HG02763 (cell line): ENCODE data around the gene RPS26.
"Not testable (repeated sequence)": the region's sequence is repeated elsewhere in the genome, so short reads cannot be mapped to it uniquely, and the experiment has no call there.

Source experiments
- ATAC-seq: cut with Tn5 transposase; IDR thresholded peaks from one replicate; pipeline ENCODE4 v1.9.1; 2021; ENCODE audit warnings: mild to moderate bottlenecking, moderate library complexity; ENCODE audit not compliant: unreplicated experiment

RPS26 gene

DNA sequence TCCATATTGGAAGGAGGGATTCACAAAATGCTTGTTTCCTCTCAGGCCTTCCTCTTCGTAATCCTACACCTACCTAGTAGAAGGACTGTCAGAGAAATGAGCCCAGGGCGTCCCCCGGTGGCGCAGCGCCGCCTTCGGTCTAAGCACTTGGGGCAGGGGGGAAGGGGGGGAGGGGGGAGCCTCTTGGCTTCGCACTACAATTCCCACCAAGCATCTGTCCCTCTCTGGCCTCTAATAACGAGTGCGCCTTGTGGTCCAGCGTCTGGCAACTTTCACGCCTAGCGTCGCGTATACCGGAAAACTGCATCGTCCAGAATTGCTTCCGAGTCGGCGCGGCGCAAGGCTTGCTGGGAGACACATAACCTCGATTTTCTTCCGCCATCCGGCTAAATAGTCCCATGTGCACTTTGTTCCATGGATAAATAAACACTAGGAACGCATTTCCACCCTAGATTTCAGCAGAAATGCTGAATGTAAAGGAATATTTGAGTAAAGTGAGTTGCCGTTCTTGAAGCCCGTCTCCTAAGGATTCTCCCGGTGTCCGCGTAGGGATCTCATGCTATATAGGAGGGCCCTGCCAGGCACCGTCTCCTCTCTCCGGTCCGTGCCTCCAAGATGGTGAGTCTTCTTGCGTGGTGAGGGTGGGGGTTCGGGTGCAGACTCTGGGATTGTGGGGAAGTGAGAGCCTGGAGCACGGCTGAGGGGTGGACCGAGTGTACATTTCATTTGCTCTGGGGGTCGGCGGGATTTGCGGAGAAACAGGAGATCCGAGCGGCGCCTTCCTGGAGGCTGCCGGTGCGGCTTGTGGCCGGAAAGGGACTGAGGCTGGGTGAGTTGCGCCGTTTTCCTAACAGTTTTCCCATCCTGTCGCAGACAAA, at the start of gene RPS26:
Gene RPS26 (plus strand): TSS at position 367 of the 878 bp plus-strand sequence. CDS start 249 bp downstream, at position 616.
- ATAC-seq: peak; percentile 93

DNA sequence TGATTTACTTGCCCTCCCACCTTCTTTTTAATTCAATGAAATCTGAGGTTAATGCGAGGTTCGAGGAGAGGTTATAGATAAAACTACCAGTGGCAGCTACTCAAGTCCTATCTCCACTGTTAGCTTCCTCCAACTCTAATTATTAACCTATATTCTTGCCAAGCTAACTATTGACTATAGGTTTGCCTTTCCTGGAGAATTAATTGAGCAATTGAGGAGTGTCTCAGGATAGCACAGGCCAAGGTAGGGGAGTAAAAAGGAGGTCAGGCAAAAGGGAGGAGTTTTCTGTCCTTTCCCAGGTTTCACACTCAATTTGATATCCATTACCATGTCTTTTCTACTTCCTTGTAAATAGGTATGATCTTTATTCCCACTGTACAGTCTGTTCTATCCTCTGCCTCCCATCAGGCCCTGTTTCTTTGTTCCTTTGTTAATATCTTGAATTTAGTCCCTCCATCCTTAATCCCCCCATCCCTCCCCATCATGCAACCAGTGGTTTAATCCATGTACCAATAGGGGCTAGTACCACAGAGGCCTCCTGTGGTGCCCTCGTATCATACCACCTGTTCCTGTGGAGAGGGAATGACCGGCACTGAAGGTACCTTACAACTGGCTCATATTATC, 48.4 kb upstream of the RPS26 start:
- no peak for ATAC-seq

DNA sequence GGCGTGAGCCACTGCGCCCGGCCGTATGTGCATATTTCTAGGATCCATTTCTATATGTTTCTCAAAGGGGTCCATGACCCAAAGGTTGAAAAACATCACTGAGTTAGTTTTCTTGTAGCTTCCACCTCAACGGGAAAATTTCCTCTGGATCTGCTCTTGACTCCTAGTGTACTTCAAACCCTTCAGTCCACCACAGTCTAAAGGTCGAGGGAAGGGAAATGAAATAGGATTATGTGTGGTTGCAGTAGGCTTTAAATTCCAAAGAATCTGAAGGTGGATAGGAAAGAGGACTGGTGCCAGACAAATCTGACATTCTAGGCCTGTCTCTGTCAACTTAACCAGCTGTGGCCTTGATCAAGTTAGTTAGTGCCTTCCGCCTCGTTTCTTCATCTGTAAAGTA, 46.4 kb upstream of the RPS26 start:
- no peak for ATAC-seq

DNA sequence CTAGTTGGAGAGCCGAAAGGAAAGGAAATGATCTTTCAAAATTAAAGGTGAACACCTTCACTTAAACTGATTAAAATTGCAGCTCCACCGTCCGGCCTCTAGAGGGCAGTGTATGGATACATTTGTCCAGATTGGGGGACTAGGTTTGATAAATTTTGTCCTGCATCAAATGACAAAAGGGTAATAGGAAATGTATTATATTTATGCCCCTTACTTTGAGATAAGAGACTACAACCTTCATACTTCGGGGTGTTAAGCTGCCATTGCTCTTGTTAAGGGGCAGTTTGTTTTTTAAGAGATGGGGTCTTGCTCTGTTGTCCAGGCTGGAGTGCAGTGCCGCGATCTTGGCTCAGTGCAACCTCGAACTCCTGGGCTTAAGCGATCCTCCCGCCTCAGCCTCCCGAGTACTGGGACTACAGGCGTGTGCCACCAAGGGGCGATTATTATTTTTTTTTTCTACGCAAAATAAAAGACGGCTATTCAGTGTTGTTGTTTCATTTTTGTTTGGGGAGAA, 45.5 kb upstream of the RPS26 start:
- ATAC-seq: no peak

DNA sequence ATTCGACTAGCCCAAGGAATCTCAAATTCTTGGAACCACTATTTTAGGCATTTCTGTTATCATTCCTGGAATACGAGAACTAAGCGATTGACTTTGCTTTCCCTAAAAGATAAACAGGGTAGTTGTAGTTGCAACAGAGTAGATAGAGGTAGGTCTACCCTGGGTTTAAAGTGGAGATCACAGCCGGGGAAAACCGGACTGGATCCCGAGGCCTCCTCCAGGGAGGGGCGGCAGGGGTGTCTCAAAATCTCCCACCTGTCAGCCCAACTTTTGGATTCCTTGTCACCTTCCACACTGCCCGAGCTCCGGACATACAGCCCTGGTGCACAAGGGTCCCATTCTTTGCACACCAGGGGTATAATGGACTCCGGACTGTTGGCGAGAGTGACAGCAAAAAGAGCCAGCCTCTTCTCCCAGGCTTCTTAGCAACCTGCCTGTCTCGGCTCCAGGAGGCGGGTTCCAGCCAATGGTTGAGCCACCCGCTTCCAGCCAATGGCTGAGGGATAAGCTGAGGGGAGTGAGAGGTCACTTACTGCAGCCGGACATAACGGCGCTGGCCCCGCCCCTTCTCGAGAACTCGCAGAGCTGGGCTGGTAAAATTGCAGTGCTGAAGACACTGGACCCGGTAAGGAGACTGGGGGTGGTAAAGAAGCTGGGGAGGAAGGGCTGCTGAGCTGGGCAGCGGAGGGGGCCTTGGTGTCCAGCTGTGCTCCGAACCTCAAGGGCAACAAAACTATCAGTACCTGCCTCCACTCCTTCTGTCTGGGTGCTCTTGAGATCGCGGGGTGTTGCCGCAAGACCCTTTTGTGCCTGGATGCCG, 44.8 kb upstream of the RPS26 start, which contains the start of gene SUOX:
Gene SUOX (plus strand): TSS at position 562 of the 820 bp plus-strand sequence. CDS start 4,946 bp downstream, outside the sequence.
- peak; percentile 99 for ATAC-seq

DNA sequence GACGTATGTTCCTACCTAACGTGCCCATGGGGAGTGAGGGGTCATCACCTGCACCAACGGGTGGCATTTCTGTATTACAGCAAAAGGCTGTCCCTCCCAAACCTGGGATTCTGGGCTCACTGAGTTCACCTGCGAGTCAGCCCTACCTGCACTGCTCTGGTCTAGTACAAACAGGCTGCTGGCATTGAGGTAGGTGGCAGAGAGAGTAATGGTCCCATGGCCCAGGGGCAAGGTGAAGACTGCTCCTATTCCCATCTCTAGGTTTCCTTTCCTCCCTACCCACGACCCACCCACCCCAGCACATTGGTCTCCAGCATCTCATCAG, 44.2 kb upstream of the RPS26 start:
- no peak for ATAC-seq

DNA sequence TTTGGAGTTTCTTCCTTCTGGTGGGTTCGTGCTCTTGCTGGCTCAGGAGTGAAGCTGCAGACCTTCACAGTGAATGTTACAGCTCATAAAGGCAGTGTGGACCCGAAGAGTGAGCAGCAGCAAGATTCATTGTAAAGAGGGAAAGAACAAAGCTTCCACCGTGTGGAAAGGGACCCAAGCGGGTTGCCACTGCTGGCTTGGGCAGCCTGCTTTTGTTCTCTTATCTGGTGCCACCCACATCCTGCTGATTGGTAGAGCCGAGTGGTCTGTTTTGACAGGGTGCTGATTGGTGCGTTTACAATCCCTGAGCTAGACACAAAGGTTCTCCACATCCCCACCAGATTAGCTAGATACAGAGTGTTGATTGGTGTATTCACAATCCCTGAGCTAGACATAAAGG, 42.2 kb upstream of the RPS26 start:
- ATAC-seq: not testable (repeated sequence)

DNA sequence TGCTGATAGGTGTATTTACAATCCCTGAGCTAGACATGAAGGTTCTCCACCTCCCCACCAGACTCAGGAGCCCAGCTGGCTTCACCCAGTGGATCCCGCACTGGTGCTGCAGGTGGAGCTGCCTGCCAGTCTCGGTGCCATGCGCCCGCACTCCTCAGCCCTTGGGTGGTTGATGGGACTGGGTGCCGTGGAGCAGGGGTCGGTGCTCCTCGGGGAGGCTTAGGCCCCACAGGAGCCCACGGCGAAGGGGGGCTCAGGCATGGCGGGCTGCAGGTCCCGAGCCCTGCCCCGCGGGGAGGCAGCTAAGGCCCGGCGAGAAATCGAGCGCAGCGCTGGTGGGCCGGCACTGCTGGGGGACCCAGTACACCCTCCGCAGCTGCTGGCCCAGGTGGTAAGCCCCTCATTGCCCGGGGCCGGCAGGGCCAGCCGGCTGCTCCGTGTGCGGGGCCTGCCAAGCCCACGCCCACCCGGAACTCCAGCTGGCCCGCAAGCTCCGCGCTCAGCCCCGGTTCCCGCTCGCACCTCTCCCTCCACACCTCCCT, 41.6 kb upstream of the RPS26 start:
- not testable (repeated sequence) for ATAC-seq

DNA sequence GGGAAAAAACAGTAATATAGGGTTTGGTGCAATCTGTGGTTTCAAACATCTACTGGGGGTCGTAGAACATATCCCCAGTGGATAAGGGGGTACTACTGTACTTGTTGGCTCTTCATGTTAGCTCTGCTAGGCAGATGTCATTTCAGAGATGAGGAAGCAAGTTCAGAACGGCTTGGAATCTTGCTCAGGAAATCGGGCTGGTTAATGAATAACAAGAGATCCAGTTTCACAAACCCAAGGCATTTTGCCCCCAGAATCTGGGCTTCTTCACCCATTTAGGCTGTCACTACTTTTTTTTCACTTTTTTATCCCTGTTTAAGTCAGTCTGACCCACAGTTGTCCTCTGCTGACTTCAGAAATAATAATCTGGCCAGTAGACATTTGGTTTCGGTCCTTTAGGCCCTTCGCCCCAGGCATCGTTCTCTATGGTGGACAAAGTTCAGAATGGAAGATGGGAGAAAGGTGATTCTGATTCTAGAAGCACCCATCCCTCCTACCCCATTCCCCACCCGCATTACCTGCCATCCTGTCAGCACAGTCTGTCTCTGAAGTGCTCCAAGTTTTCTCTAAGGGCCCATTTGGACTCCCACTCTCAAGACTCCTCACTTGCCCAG, 40.1 kb upstream of the RPS26 start:
- ATAC-seq: no peak

DNA sequence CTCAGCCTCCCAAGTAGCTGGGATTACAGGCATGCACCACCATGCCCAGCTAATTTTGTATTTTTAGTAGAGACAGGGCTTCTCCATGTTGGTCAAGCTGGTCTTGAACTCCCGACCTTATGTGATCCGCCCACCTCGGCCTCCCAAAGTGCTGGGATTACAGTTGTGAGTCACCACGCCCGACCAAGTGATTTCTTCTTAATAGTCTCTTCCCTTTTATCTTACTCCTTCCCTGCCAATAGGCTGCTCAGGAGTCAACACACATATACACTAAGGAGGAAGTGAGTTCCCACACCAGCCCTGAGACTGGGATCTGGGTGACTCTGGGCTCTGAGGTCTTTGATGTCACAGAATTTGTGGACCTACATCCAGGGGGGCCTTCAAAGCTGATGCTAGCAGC, 38.3 kb upstream of the RPS26 start:
- not testable (repeated sequence) for ATAC-seq

DNA sequence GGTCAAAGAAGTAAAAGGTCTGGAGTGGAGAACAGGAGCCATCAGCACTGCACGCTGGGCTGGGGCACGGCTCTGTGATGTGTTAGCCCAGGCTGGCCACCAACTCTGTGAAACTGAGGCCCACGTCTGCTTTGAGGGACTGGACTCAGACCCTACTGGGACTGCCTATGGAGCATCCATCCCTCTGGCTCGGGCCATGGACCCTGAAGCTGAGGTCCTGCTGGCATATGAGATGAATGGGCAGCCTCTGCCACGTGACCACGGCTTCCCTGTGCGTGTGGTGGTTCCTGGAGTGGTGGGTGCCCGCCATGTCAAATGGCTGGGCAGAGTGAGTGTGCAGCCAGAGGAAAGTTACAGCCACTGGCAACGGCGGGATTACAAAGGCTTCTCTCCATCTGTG, 37.5 kb upstream of the RPS26 start:
- ATAC-seq: no peak

DNA sequence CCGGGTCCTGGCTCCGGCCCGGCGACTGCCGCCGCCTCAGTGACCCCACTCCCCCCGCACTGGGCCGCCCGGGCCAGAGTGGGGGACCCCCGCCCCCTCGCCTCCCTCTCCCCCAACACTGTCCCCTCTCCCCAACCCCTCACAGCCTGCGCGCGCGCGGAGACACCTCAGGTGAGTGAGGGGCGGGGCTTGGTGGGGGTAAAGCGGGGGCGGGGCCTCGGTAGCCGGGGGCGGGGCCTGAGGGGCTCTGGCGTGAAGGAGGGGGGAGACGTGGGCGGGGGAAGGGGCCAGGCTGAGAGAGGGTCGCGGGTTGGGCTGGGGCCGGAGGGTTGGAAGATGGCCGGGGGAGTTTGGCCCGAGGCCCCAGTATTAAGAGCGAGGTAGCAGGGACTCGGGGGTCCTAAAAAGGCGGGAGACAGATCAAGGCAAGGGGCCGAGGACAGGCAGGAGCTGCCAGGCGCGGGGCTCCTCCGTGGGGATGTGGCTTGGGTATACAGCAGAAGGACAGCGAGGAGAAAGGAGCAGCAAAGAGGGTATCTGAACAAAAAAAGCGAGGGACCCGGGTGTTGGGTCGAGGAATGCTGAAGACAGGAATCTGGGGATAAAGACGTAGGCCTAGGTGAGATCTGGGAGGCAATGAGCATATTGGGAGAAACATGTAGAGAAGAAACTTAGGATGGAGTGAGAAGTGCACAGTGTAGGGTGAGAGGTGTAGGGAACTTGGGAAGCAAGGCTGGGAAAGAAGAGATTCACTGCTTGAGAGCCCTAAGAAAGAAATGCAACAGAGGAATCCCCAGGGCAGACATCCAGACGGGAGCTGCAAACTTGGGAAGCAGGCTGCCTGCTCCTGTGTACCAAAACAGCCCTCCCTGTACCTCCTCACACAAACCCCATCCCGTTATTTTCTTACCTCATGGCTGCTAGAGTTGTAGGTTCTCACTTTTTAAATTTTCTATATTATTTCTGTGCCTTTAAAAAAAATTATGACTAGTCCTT, 33.9 kb upstream of the RPS26 start:
- ATAC-seq: peak; percentile 29

DNA sequence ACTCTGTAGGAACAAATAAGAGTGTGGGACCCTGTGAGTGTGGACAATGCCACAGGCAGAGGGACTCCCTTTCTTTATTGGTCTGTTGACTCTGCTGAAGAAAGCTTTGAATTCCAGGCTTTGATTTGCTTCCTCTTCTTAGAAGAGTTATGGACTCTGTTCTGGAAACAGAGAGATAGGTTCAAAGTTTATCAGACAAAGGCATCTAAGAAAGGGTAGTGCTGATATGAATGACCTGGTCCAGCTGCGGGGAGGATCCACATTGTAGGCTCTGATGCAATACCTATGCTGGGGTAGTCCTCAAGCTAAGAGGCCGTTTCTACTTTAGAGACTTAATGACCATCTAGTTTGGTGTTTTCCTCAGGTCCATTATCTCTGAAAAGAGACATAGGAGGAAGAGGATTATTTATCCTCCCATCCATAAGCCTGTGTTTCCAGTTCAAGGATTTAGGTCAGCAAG, 31.6 kb upstream of the RPS26 start:
- no peak for ATAC-seq

DNA sequence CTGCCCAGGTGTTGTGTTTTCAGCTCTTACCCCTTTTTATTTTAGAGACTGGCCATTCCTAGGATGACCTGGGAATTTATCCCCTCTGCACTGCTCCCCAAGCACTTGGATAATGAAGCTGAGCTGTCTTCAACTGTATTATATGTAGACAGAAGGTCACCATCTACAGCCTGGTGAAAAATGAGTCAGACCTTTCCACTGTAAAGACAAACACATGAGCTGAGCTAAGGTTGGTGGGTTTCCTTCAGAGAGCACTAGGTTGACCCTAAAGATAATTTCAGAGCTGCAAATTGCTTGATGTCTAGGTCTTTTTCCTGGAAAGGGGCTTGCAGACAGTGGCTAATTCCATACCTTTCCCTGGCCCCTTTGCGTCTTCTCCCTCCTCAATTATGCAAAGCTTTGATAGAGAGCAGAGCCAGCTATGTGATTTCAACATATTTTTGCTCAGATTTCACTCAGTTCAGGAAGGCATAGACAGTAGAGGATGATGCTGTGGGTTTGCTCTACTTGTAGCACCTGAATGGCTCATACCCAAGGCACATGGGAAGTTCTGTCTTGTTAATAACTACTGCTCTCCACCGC, 30.1 kb upstream of the RPS26 start:
- no peak for ATAC-seq

DNA sequence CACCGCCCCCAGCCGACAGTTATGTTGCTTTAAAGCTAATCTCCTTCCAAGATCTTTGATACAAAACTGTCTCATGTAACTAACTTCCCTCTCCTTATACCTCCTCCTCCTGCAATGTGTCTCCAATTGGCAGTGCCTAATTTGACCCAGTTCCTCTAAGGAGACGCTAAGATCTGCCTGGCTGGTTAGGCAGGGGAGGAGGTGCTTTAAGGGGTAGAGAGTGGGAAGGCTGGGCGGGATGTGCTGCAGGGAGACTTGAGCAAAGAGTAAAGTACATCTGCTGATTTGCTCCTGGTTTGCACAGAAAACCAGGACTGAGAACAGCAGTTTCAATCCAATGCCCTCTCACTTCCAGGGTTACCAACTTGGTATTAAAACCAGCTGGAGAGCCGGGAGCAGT, 28.2 kb upstream of the RPS26 start:
- ATAC-seq: no peak

DNA sequence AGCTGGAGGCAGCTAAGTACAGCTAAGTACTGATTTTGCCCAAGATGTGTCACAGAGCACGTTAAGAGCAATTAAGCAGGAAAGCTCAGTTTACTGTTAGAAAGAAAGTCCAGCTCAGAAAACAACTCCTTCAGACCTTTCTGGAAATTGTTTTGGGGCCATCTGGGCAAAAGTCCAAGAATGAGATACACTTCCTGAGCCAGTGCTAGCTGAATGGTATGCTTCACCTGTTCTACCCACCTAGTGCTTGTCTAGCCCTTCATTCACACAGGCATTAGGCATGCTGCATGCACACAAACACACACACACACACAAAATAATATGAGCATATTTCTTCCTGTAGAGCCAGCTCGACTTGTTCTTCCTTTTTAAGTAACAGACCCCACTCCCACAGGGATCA, 27.5 kb upstream of the RPS26 start:
- no peak for ATAC-seq

DNA sequence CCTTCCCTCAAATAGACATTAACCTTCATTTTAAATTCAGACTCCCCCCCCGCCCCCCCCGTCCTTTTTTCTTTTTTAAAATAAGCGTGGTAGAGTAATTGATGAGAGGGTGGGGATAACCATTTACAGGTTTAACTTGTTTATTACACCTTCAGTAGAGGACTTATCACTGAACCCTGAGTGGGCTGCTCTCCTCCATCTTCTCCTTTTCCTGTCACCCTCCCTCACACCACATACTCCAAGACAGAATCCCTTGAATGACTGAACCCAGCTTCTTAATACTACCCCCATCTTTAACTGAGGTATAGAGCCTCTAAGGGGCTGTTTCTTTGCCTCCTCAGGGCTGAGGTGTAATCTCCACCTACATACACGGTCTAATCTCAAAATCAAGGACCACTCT, 24.5 kb upstream of the RPS26 start:
- no peak for ATAC-seq

DNA sequence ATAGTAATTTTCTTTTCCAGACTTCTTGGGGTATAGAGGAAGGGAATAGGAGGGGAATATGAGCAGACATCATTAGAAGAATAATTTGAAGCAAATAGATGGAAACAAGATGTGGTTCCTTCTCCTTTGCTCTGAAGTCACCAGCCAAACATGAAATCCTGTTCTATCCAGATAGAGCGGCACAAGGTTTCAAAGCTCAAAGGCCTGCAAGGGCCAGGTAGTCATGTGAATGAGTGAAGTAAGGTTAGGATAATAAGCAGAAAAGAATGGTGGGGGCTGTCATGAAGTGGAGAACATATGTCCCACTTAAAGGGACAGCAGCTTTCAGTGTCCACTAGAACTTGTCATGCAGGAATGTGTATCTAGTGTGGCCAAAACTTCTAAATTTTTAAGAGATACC, 23.4 kb upstream of the RPS26 start:
- no peak for ATAC-seq
